ENCODE results near the gene TRMT1L. TPM values are rescaled to one million over a fixed set of nuclear protein-coding genes. Genes with fewer than 3 reads are reported as not detected.

Gene TRMT1L
- total RNA-seq, 4 donors from 2014 or later: 16.0 to 47.3 (median 21.5) TPM

- H3K4me3 ChIP-seq: no peak overlapping the region
- H3K9me3 ChIP-seq: peaks cover 0 to 34% (median 0%) of the 10 kb centered on the region in 3 donors
- H3K4me1 ChIP-seq: no peaks in the 10 kb centered on the region
- peaks cover 0 to 22% of the 10 kb centered on the region in 2 donors for H3K36me3 ChIP-seq
- TF ChIP-seq POLR2A (IDR thresholded peaks at IDR 0.05) (no peak), POLR2AphosphoS5 (IDR thresholded peaks at IDR 0.05) (no peak), EP300 (IDR thresholded peaks at IDR 0.05) (no peak)
- TF ChIP-seq, protein P1, sequence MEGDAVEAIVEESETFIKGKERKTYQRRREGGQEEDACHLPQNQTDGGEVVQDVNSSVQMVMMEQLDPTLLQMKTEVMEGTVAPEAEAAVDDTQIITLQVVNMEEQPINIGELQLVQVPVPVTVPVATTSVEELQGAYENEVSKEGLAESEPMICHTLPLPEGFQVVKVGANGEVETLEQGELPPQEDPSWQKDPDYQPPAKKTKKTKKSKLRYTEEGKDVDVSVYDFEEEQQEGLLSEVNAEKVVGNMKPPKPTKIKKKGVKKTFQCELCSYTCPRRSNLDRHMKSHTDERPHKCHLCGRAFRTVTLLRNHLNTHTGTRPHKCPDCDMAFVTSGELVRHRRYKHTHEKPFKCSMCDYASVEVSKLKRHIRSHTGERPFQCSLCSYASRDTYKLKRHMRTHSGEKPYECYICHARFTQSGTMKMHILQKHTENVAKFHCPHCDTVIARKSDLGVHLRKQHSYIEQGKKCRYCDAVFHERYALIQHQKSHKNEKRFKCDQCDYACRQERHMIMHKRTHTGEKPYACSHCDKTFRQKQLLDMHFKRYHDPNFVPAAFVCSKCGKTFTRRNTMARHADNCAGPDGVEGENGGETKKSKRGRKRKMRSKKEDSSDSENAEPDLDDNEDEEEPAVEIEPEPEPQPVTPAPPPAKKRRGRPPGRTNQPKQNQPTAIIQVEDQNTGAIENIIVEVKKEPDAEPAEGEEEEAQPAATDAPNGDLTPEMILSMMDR (IDR thresholded peaks at IDR 0.05): no peak
- H3K27ac ChIP-seq: no peak overlapping the region
- 71 to 90% methylated on average over 3 of the region's 3 CpGs for WGBS, 2 donors (ENCODE audit: low coverage in 1 of 2)
- H3K27me3 ChIP-seq: no peaks in the 10 kb centered on the region
- no peak for ATAC-seq
These were observed 51.6 kb downstream of the TRMT1L start for GRCh38 chr1:185105121-185105520.

DNA sequence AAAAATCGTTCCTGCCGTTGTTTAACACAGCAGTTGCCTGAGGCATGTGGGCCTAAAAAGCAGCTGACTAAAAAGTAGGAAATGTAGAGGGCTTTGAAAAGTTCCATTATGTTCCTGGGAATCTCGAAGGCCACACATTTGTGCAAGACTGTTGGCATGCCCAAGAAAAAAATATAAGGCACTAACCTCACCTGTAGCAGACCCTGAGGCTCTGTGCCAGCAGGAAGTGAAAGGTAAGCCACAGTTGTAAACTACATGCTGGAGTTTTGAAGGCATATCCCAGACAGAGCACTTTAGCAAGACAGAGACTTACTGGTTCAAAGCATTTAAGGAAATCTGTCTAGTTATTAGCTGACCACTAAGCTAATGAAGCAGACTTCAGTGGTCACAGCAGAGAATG, 52.7 kb downstream of the TRMT1L start:
- no peaks in the 10 kb centered on the region for H3K4me1 ChIP-seq
- 83 to 84% methylated on average over 2 to 3 of the region's 3 CpGs for WGBS, 2 donors (ENCODE audit: low coverage in 1 of 2)
- no peak overlapping the region for H3K27ac ChIP-seq
- no peak overlapping the region for H3K4me3 ChIP-seq
- no peak for ATAC-seq
- peaks cover 0 to 31% of the 10 kb centered on the region in 2 donors for H3K36me3 ChIP-seq
- TF ChIP-seq, protein P1 (IDR thresholded peaks at IDR 0.05): no peak
- TF ChIP-seq POLR2AphosphoS5 (IDR thresholded peaks at IDR 0.05) (no peak), POLR2A (IDR thresholded peaks at IDR 0.05) (no peak), EP300 (IDR thresholded peaks at IDR 0.05) (no peak)
- no peaks in the 10 kb centered on the region for H3K27me3 ChIP-seq
- H3K9me3 ChIP-seq: peaks cover 0 to 23% (median 0%) of the 10 kb centered on the region in 3 donors

DNA sequence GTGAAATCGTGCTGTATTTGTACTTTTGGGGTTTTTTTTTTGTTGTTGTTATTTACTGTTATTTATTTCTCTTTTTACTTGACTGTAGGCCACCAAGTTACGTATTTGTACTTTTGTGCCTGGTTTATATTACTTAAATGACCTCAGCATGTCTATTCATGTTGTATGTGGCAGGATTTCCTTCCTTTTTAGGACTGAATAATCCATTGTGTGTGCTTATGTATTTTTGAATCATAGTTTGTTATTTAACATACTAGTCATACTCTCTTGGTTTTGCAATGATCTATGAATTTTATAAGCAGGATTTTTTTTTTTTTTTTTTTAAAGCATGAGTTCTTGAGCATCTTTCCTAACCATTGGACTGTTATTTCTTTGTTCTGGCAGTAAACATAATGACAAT, 60.2 kb downstream of the TRMT1L start:
- ATAC-seq: no peak
- 58 to 71% methylated on average over 2 of the region's 2 CpGs for whole genome bisulfite sequencing, 2 donors (ENCODE audit: low coverage in 1 of 2)
- Histone ChIP-seq H3K9me3 (no peaks in the 10 kb centered on the region), H3K27ac (no peak overlapping the region), H3K36me3 (peaks cover 0 to 72% of the 10 kb centered on the region in 2 donors), H3K4me1 (no peaks in the 10 kb centered on the region), H3K4me3 (no peak overlapping the region), H3K27me3 (no peaks in the 10 kb centered on the region)
- TF ChIP-seq, protein P1 (IDR thresholded peaks at IDR 0.05): no peak
- no peak for TF ChIP-seq EP300 (IDR thresholded peaks at IDR 0.05)
- TF ChIP-seq POLR2A (IDR thresholded peaks at IDR 0.05): no peak
- no peak for TF ChIP-seq POLR2AphosphoS5 (IDR thresholded peaks at IDR 0.05)

- no peak overlapping the region for H3K4me3 ChIP-seq
- no peaks in the 10 kb centered on the region for H3K9me3 ChIP-seq
- no peak overlapping the region for H3K27ac ChIP-seq
- no peaks in the 10 kb centered on the region for H3K27me3 ChIP-seq
- WGBS, 2 donors (ENCODE audit: low coverage in 1 of 2): 85 to 87% methylated on average over 2 of the region's 2 CpGs
- H3K4me1 ChIP-seq: no peaks in the 10 kb centered on the region
- ATAC-seq: no peak
- TF ChIP-seq EP300 (IDR thresholded peaks at IDR 0.05) (no peak), POLR2AphosphoS5 (IDR thresholded peaks at IDR 0.05) (no peak), POLR2A (IDR thresholded peaks at IDR 0.05) (no peak)
- TF ChIP-seq, protein P1 (IDR thresholded peaks at IDR 0.05): no peak
- H3K36me3 ChIP-seq: peaks cover 0 to 71% of the 10 kb centered on the region in 2 donors
These were observed 62.0 kb downstream of the TRMT1L start for GRCh38 chr1:185094761-185095160.

DNA sequence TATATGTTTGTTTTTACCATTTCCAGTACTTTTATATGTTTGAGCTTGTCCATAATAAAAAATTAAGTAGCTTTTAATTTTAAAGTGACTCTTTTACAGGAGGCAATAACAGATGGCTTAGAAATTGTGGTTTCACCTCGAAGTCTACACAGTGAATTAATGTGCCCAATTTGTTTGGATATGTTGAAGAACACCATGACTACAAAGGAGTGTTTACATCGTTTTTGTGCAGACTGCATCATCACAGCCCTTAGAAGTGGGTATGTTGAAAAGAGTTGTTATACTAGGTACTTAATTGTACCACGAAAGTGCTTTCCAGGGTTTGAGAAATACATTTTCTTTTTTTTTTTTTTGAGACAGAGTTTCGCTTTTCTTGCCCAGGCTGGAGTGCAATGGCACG, 65.3 kb downstream of the TRMT1L start:
- no peak overlapping the region for H3K27ac ChIP-seq
- H3K36me3 ChIP-seq: peaks cover 0 to 71% of the 10 kb centered on the region in 2 donors
- H3K27me3 ChIP-seq: no peaks in the 10 kb centered on the region
- no peaks in the 10 kb centered on the region for H3K4me1 ChIP-seq
- ATAC-seq: no peak
- no peak overlapping the region for H3K4me3 ChIP-seq
- no peaks in the 10 kb centered on the region for H3K9me3 ChIP-seq
- WGBS, 2 donors (ENCODE audit: low coverage in 1 of 2): 37 to 77% methylated on average over 3 to 5 of the region's 5 CpGs
- TF ChIP-seq POLR2AphosphoS5 (IDR thresholded peaks at IDR 0.05) (no peak), POLR2A (IDR thresholded peaks at IDR 0.05) (no peak), EP300 (IDR thresholded peaks at IDR 0.05) (no peak)
- TF ChIP-seq, protein P1 (IDR thresholded peaks at IDR 0.05): no peak

Measured in gastroesophageal sphincter (tissue), 4 donors.